NT2/D1 (cell line): ENCODE data around the gene ARHGAP10.

ENCODE experiments used
- YY1 ChIP-seq: IDR thresholded peaks from 2 replicates; pipeline ENCODE4 v1.6.1; 2011; ENCODE audit not compliant: insufficient read length, insufficient read depth
- ZNF274 ChIP-seq: IDR thresholded peaks from 2 replicates; pipeline ENCODE4 v1.6.1; 2011; ENCODE audit warnings: mild to moderate bottlenecking, low read depth, low read length

GRCh38 chr4:147691820-147692219, 40.1 kb upstream of the ARHGAP10 start:
- TF ChIP-seq ZNF274 (no peak), YY1 (no peak)
